Left renal pelvis (tissue), 4 donors: ENCODE measurements around the gene MAP7. TPM values are rescaled to one million over a fixed set of nuclear protein-coding genes. Genes with fewer than 3 reads are reported as not detected.
A peak's percentile ranks its signal among the peaks of the same experiment; 100 is the strongest.

Experiments used
- DNase-seq, 4 donors: peaks; one replicate each; pipeline ENCODE4 v3.0.0-alpha.2; 2013; ENCODE audit warnings: low read depth in 4 of 4, low spot score in 3 of 4
- polyA plus RNA-seq, 4 donors: library from polyadenylated mRNA; unstranded; fragments of 120-200 nt; gene quantifications; one replicate each; pipeline ENCODE4 v1.2.1, GENCODE V29; 2013; ENCODE audit not compliant: insufficient read length in 4 of 4

MAP7 gene
- polyA plus RNA-seq, 4 donors, result 0.94 to 36.3 (median 32.0) TPM

DNA sequence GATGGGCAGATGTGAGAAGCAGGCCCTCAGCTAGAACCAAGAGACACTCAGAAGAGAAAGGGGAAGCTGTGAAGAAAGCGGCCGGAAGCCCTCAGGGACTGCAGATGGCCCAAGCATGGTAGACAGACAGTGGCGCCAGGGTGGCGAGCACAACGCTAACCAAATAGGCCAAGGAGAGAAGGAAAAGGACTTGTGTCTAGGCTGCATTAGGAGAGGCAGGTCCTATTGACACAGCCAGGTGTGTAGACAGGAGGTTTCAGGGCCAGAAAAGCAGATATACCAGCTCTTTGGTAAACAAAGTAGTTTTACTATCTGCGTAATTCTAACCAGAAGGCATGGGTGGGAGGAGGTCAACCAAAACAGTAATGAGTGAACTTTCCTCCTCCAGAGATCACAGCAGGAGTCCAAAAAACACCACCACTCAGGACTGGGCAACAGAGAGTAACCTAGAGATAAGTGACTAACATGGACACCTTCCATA is 15.8 kb upstream of the MAP7 start:
- DNase-seq, result no peak

DNA sequence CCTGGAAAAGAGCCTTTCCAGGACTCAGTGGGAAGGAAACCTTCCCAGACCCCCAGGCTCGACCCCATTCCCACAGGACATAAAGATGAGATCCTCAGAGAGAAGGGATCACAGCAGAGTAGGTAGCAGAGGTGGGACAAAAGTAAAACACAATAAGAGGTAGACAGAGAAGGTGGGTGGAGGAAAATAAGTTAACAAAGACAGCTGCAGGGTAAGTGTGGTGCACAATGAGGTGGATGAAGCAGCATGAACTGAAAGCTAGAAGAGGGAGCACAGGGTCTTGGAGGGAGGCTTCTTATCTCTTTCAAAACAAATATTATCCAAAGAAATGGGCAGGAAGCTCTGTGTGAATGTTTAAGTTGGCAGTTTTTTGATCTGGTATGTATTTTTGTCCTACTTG is 14.0 kb upstream of the MAP7 start:
- DNase-seq, result no peak

- DNase-seq, result no peak
Observed at GRCh38 chr6:136563386-136564152, 13.3 kb upstream of the MAP7 start.

DNA sequence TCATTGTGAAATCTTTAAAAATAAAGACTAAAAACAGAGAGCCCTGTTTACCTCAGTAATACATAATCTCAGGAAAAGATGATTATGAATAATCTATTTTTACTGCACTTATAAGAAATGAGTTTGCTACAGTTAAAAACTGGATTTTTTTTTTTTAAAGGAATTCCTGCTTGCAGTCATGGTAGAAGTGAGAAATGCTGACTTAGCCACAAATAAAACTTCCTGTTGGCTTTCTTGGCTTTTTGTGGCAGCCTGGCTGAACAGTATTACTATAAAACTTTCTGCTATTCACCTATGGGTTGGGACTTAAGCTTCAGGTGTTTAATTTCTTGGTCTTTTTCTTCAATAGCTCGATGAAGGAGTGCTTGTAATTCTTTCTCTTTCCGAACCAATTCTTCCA is 12.0 kb upstream of the MAP7 start:
- no peak for DNase-seq

- no peak for DNase-seq
Observed at GRCh38 chr6:136553166-136553787, 3.1 kb upstream of the MAP7 start.

DNA sequence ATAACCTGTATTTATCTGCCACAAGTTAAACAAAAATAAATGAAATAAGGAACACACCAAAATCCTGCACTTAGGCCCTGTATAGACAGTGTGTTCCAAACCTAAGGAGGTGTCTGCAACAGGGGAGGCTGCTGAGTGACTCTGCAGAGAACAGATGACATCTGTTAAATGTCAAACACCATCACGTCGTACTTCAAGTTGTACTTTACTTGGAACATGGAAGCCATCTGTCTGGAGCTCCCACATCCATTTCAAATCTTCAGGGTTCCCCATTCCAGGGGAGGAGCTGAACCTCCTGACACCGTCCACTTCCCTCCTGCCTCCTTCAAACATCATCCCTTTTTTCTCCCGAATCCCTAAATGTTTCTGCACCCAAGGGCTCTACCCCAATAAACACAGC is 1.8 kb upstream of the MAP7 start:
- no peak for DNase-seq

GRCh38 chr6:136551103-136551502 is 881 bp upstream of the MAP7 start:
- peak in 2 of 4 donors; percentile 14 to 22 for DNase-seq

- DNase-seq, result no peak
Observed at GRCh38 chr6:136550045-136550329, 235 bp downstream of the MAP7 start.

GRCh38 chr6:136549300-136550044 is 750 bp downstream of the MAP7 start:
- DNase-seq, result peak in 1 of 4 donors; percentile 15

DNA sequence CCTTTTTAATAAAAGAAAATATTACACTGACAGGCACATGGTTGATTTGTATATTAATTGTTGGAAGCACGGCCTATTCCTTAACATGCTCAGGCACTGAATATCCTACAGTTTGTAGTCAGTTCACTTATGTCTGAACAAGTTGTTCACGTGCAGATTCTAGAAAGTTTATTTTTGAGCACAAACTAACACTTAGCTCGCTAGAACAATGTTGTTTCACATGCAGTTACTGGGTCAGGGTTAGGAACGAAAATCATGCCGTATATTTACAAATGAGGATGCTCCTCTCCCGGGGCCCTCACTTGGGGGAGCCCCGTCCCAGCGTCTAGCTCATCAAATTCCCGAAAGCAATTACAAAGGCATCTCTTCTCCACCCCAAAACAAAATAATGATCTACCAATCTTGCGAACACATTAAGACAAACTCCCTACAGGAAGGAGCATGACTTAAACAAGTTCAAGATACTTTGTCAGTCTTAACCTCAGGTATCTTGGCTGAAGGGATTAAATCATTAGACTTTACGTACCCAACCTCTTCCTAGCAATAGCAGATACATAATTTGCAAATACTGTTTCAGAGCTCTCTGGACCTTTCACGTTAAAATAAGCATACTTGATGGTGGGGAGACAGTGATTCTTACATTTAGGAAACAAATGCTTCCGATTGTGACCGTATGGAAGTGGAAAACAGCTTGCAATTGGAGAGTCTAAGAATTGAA is 1.5 kb downstream of the MAP7 start:
- no peak for DNase-seq

GRCh38 chr6:136547871-136548270 is 2.4 kb downstream of the MAP7 start:
- no peak for DNase-seq

GRCh38 chr6:136547336-136547735 is 2.9 kb downstream of the MAP7 start:
- DNase-seq, result peak in 1 of 4 donors; percentile 15

DNA sequence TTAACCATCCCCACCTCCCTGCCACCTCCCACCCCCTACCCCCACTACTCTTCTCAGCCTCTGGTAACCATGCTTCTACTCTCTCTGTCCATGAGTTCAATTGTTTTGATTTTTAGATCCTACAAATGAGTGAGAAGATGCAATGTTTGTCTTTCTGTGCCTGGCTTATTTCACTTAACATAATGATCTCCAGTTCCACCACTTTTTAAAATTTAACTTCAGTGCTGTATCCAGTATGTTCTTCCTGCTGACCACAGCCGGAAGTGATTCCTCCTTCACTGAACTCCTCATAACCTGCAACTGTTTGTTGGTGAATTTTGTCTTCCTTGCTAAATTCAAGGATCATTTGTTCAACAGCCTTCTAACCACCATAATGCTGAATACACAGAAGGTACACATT is 3.9 kb downstream of the MAP7 start:
- no peak for DNase-seq

DNA sequence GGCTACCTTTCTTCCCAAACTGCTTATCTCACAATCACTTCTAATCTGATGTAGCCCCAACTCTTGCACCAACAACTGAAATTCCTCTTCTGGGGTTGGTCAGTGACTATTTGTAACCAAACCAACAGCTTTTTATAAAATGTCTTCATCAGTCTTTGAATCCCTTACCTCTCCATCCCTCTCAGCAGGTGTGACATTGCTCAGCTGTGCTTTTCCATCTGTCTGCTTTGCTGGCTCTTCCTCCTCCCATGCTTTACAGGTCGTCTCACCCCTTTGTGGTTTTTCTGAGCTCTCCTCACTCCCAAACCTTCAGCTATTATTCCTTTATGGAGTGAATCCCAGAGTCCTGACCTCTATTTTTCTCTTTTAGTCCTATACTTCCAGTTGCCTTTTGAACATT is 5.9 kb downstream of the MAP7 start:
- DNase-seq, result no peak

DNA sequence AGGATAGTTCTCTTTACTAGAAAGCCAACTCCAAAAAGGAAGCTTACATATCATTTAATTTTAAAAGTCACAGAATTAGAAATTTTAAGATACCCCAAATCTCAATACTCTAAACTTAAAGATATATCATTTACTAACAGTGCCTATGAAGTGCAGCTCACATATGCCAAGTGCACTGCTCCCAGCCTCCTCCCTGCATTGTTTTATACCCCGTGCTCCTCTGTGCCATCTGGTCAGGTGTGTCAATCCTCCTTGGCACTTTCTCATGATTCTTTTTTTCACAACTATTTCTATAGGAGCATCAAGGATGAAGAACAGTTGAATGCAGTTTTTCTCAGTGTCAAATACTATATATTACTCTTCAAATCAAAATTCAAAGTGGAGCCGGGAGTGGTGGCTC is 8.8 kb downstream of the MAP7 start:
- DNase-seq, result no peak

GRCh38 chr6:136539967-136540652 is 10.1 kb downstream of the MAP7 start:
- no peak for DNase-seq

- DNase-seq, result no peak
Observed at GRCh38 chr6:136538836-136539235, 11.4 kb downstream of the MAP7 start.

GRCh38 chr6:136535880-136536650 is 14.2 kb downstream of the MAP7 start:
- no peak for DNase-seq

DNA sequence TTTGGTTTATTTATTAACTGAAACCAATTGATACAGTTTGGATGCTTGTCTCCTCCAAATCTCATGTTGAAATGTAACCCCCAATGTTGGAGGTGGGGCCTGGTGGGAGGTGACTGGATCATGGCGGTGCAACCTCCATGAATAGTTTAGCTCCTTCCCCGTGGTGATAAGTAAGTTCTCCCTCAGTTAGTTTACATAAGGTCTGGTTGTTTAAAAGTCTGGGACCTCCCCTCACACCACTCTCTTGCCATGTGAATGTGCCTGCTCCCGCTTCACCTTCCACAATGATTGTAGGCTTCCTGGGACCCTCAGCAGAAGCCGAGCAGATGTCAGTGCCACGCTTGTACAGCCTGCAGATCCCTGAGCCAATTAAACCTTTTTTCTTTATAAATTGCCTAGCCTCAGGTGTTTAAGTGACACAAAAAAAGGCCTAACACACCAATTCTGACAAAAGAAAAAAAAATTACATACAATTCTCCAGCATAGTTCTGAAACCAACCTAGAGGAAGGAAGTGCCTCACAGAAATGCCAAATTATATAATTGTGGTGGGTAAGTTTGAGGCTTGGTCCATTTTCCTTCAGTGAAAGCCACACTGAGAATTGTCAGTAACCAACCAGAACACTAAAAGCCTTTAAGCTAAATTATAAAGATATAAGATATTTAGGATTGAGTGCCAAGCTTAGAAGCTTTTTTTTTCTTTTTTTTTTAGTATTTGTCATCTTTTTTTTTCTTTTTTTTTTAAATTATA is 15.0 kb downstream of the MAP7 start:
- no peak for DNase-seq
